Tibial nerve (tissue), 4 donors: ENCODE measurements around the gene SPATS2.

Source experiments
- CTCF ChIP-seq, 5 experiments: fragments of 200-600 bp in 3 of 5; fragments of 450-650 bp in 2 of 5; sonication (generic) in 3 of 5; IDR thresholded peaks; one replicate each; pipeline ENCODE4 v1.5.1; 2016 to 2019; ENCODE audit warnings: antibody characterized with exemption in 5 of 5, mild to moderate bottlenecking in 3 of 5, moderate library complexity in 2 of 5
- EP300 ChIP-seq, 2 donors: sonication (generic); formaldehyde crosslinking; IDR thresholded peaks; one replicate each; pipeline ENCODE4 v1.6.1; 2017; ENCODE audit warnings: antibody characterized with exemption in 2 of 2, mild to moderate bottlenecking in 1 of 2
- POLR2A ChIP-seq, 2 donors: fragments of 450-650 bp; IDR thresholded peaks; one replicate each; pipeline ENCODE4 v1.6.1; 2017; ENCODE audit warnings: antibody characterized with exemption in 2 of 2, mild to moderate bottlenecking in 2 of 2, moderate library complexity in 2 of 2

GRCh38 chr12:49557917-49558215 lies 190.6 kb downstream of the SPATS2 start:
- TF ChIP-seq CTCF (IDR thresholded peaks at IDR 0.05): no peak
- TF ChIP-seq POLR2A (IDR thresholded peaks at IDR 0.05): no peak
- TF ChIP-seq EP300 (IDR thresholded peaks at IDR 0.05): no peak
